HepG2 (cell line): ENCODE results near the gene L2HGDH. TPM values are rescaled to one million over a fixed set of nuclear protein-coding genes. Genes with fewer than 3 reads are reported as not detected.

ENCODE experiments used
- HNRNPUL1 ChIP-seq: fragments of 200-400 bp; formaldehyde crosslinking; IDR thresholded peaks from 2 replicates; pipeline ENCODE4 v1.6.1; 2017; ENCODE audit warnings: low read depth, mild to moderate bottlenecking, low read length, moderate library complexity
- HOXA3 ChIP-seq: sonication (generic); formaldehyde crosslinking; IDR thresholded peaks from 2 replicates; pipeline ENCODE4 v1.5.0; 2020; ENCODE audit warnings: missing genetic modification reagents
- IKZF1 ChIP-seq: fragments of 450-650 bp; IDR thresholded peaks from 2 replicates; pipeline ENCODE4 v1.7.1; 2016
- MTA1 ChIP-seq: sonication (generic); formaldehyde crosslinking; IDR thresholded peaks from 2 replicates; pipeline ENCODE4 v1.4.0; 2020; ENCODE audit warnings: missing genetic modification reagents, mild to moderate bottlenecking, borderline replicate concordance
- NFE2L1 ChIP-seq: sonication (generic); formaldehyde crosslinking; IDR thresholded peaks from 2 replicates; pipeline ENCODE4 v1.4.0; 2020; ENCODE audit warnings: missing genetic modification reagents, mild to moderate bottlenecking, borderline replicate concordance
- POLR2AphosphoS2 ChIP-seq: IDR thresholded peaks from 2 replicates; pipeline ENCODE4 v1.6.1; 2011; ENCODE audit warnings: low read depth, low read length, improper control_type of control experiment
- RARA ChIP-seq: IDR thresholded peaks from 2 replicates; pipeline ENCODE4 v1.6.1; 2016; ENCODE audit warnings: missing genetic modification reagents, missing compliant biosample characterization
- RARG ChIP-seq: sonication (generic); formaldehyde crosslinking; IDR thresholded peaks from 2 replicates; pipeline ENCODE4 v1.4.0; 2020; ENCODE audit warnings: low read depth, mild to moderate bottlenecking, missing genetic modification reagents
- RBAK ChIP-seq: sonication (generic); formaldehyde crosslinking; IDR thresholded peaks from 2 replicates; pipeline ENCODE4 v1.5.1; 2020; ENCODE audit warnings: mild to moderate bottlenecking, missing genetic modification reagents
- SATB2 ChIP-seq: sonication (generic); formaldehyde crosslinking; IDR thresholded peaks from 2 replicates; pipeline ENCODE4 v1.5.0; 2020; ENCODE audit warnings: missing genetic modification reagents
- TBL1XR1 ChIP-seq: fragments of 150-350 bp; IDR thresholded peaks from 2 replicates; pipeline ENCODE4 v1.6.1; 2014; ENCODE audit warnings: borderline replicate concordance, low read length; ENCODE audit not compliant: partially characterized antibody
- ZFX ChIP-seq: sonication (generic); formaldehyde crosslinking; IDR thresholded peaks from 2 replicates; pipeline ENCODE4 v1.4.0; 2020; ENCODE audit warnings: mild to moderate bottlenecking, low read depth, missing genetic modification reagents, moderate library complexity
- ZKSCAN5 ChIP-seq: sonication (generic); formaldehyde crosslinking; IDR thresholded peaks from 2 replicates; pipeline ENCODE4 v1.5.1; 2020; ENCODE audit warnings: mild to moderate bottlenecking, missing genetic modification reagents
- ZNF121 ChIP-seq: sonication (generic); formaldehyde crosslinking; IDR thresholded peaks from 2 replicates; pipeline ENCODE4 v1.5.0; 2020; ENCODE audit warnings: mild to moderate bottlenecking, missing genetic modification reagents
- ZNF484 ChIP-seq: sonication (generic); formaldehyde crosslinking; IDR thresholded peaks from 2 replicates; pipeline ENCODE4 v1.5.1; 2020; ENCODE audit warnings: mild to moderate bottlenecking, low read depth, missing genetic modification reagents, borderline replicate concordance
- ZNF510 ChIP-seq: sonication (generic); formaldehyde crosslinking; IDR thresholded peaks from 2 replicates; pipeline ENCODE4 v1.4.0; 2020; ENCODE audit warnings: low read depth, mild to moderate bottlenecking, missing genetic modification reagents
- ZNF552 ChIP-seq: sonication (generic); formaldehyde crosslinking; IDR thresholded peaks from 2 replicates; pipeline ENCODE4 v1.9.0; 2022; ENCODE audit warnings: missing genetic modification reagents, mild to moderate bottlenecking, borderline replicate concordance
- ZNF749 ChIP-seq: sonication (generic); formaldehyde crosslinking; IDR thresholded peaks from 2 replicates; pipeline ENCODE4 v1.8.0; 2022; ENCODE audit warnings: mild to moderate bottlenecking, missing genetic modification reagents, moderate library complexity, borderline replicate concordance
- ZNF782 ChIP-seq: sonication (generic); formaldehyde crosslinking; IDR thresholded peaks from 2 replicates; pipeline ENCODE4 v1.4.0; 2020; ENCODE audit warnings: missing genetic modification reagents, mild to moderate bottlenecking, borderline replicate concordance
- ZNF839 ChIP-seq: sonication (generic); formaldehyde crosslinking; IDR thresholded peaks from 2 replicates; pipeline ENCODE4 v1.4.0; 2020; ENCODE audit warnings: missing genetic modification reagents, mild to moderate bottlenecking, borderline replicate concordance
- ZNF891 ChIP-seq: sonication (generic); formaldehyde crosslinking; IDR thresholded peaks from 2 replicates; pipeline ENCODE4 v1.5.0; 2020; ENCODE audit warnings: mild to moderate bottlenecking, missing genetic modification reagents
- polyA plus RNA-seq, 8 experiments: library from polyadenylated mRNA; depleted of rRNA in 3 of 8; stranded (reverse) in 7 of 8; unstranded in 1 of 8; fragments of >200 nt; fragmentation: Illumina TruSeq in 4 of 8; extraction: Trizol in 4 of 8; gene quantifications; 2 replicates each; pipeline versions ENCODE4 v1.2.1 to v1.2.3, GENCODE V29; 2011 to 2016; ENCODE audit warnings: low read depth in 4 of 8, missing spikeins in 1 of 8, mixed read lengths in 1 of 8; ENCODE audit not compliant: insufficient read depth in 1 of 8
- total RNA-seq, 5 experiments: library from RNA; depleted of rRNA; stranded (reverse); fragments of >200 nt; fragmentation: Illumina TruSeq; extraction: Trizol; gene quantifications; 2 replicates each; pipeline ENCODE4 v1.2.3, GENCODE V29; 2016; ENCODE audit warnings: low read depth in 1 of 5
- TF ChIP-seq, protein P1 (sequence below): sonication (generic); formaldehyde crosslinking; conservative IDR thresholded peaks from 2 replicates; pipeline ENCODE4 v1.8.0; 2022; ENCODE audit warnings: low read depth, missing genetic modification reagents
- TF ChIP-seq, protein P2 (sequence below): sonication (generic); formaldehyde crosslinking; IDR thresholded peaks from 2 replicates; pipeline ENCODE4 v1.4.0; 2020; ENCODE audit warnings: mild to moderate bottlenecking, missing genetic modification reagents
- TF ChIP-seq, protein P3 (sequence below): sonication (generic); formaldehyde crosslinking; IDR thresholded peaks from 2 replicates; pipeline ENCODE4 v1.4.0; 2020; ENCODE audit warnings: missing genetic modification reagents, borderline replicate concordance

The L2HGDH gene
- total and polyA plus RNA-seq, 2 of the 13 experiments (the other 11 are each of a cell fraction or from before 2014, with no cell fraction given): 3.3 to 5.0 TPM

DNA sequence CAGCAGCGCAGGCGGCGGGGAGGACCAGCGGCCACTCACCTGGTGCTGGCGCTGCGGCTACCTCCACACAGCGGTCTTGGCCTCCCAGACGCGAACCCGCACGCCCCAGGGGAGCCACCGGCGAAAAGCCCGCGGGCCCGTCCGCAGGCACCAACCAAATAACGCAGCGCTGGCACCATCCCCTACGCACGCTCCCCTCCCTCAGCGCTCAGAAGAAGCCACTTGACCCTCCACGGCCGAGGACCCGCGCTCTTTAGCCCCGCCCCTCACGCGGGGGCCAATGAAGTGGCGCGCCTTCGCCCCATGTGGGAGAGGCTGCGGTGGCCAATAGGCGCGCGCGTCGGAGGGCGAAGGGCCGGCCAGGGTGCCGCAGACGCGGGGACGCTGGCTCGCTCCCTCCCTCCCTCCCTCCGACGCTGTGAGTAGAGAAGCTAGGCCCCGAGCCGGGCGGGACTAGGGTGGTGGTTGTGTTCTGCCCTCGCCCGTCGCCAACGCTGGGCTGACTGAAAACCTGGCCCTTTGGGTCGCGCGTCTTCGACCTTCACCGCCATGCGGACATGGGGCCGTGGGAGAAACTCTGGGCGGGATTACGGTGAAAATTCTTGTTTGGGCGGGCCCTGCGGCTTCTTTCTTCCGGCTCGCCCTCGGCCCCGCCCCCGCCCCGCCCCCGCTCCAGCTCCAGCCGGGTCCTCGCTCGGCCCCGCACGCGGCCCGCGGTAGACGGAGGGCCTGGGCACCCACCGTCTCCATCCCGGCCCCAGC, at the start of gene L2HGDH, which contains the start of gene DMAC2L (continued):
- TF ChIP-seq ZNF749 (CRISPR knock-in tag): peak; percentile 96
- no peak for TF ChIP-seq ZKSCAN5 (CRISPR knock-in tag)
- TF ChIP-seq, protein P1, sequence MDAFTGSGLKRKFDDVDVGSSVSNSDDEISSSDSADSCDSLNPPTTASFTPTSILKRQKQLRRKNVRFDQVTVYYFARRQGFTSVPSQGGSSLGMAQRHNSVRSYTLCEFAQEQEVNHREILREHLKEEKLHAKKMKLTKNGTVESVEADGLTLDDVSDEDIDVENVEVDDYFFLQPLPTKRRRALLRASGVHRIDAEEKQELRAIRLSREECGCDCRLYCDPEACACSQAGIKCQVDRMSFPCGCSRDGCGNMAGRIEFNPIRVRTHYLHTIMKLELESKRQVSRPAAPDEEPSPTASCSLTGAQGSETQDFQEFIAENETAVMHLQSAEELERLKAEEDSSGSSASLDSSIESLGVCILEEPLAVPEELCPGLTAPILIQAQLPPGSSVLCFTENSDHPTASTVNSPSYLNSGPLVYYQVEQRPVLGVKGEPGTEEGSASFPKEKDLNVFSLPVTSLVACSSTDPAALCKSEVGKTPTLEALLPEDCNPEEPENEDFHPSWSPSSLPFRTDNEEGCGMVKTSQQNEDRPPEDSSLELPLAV (CRISPR knock-in tag): no peak; the same call in 1 of the 2 replicates
- no peak for TF ChIP-seq TBL1XR1
- TF ChIP-seq HOXA3 (CRISPR knock-in tag): peak; percentile 65; the same call in 1 of the 2 replicates
- TF ChIP-seq RBAK (CRISPR knock-in tag): no peak
- no peak for TF ChIP-seq IKZF1
- peak; percentile 23; the same call in 1 of the 2 replicates for TF ChIP-seq RARA (CRISPR knock-in tag)
- TF ChIP-seq RARG (CRISPR knock-in tag): peak; percentile 69; the same call in 1 of the 2 replicates
- peak; percentile 77; the same call in 1 of the 2 replicates for TF ChIP-seq SATB2 (CRISPR knock-in tag)
- TF ChIP-seq MTA1 (CRISPR knock-in tag): no peak; the same call in 1 of the 2 replicates
- peak; percentile 91; the same call in 1 of the 2 replicates for TF ChIP-seq ZNF782 (CRISPR knock-in tag)
- 0 out of 2 replicates have a peak, but pooled peaks have one; percentile 30 for TF ChIP-seq NFE2L1 (CRISPR knock-in tag)
- peak; percentile 93 for TF ChIP-seq ZNF839 (CRISPR knock-in tag)
- peak; percentile 92 for TF ChIP-seq ZNF510 (CRISPR knock-in tag)
- no peak for TF ChIP-seq ZNF484
- TF ChIP-seq POLR2AphosphoS2: no peak
- 0 out of 2 replicates have a peak, but pooled peaks have one; percentile 40 for TF ChIP-seq ZNF121
- TF ChIP-seq, protein P2, sequence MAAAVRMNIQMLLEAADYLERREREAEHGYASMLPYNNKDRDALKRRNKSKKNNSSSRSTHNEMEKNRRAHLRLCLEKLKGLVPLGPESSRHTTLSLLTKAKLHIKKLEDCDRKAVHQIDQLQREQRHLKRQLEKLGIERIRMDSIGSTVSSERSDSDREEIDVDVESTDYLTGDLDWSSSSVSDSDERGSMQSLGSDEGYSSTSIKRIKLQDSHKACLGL (CRISPR knock-in tag): peak; percentile 87; the same call in 1 of the 2 replicates
- TF ChIP-seq HNRNPUL1: 0 out of 2 replicates have a peak, but pooled peaks have one; percentile 67
- TF ChIP-seq, protein P3, sequence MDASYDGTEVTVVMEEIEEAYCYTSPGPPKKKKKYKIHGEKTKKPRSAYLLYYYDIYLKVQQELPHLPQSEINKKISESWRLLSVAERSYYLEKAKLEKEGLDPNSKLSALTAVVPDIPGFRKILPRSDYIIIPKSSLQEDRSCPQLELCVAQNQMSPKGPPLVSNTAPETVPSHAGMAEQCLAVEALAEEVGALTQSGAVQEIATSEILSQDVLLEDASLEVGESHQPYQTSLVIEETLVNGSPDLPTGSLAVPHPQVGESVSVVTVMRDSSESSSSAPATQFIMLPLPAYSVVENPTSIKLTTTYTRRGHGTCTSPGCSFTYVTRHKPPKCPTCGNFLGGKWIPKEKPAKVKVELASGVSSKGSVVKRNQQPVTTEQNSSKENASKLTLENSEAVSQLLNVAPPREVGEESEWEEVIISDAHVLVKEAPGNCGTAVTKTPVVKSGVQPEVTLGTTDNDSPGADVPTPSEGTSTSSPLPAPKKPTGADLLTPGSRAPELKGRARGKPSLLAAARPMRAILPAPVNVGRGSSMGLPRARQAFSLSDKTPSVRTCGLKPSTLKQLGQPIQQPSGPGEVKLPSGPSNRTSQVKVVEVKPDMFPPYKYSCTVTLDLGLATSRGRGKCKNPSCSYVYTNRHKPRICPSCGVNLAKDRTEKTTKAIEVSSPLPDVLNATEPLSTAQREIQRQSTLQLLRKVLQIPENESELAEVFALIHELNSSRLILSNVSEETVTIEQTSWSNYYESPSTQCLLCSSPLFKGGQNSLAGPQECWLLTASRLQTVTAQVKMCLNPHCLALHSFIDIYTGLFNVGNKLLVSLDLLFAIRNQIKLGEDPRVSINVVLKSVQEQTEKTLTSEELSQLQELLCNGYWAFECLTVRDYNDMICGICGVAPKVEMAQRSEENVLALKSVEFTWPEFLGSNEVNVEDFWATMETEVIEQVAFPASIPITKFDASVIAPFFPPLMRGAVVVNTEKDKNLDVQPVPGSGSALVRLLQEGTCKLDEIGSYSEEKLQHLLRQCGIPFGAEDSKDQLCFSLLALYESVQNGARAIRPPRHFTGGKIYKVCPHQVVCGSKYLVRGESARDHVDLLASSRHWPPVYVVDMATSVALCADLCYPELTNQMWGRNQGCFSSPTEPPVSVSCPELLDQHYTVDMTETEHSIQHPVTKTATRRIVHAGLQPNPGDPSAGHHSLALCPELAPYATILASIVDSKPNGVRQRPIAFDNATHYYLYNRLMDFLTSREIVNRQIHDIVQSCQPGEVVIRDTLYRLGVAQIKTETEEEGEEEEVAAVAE: peak; percentile 49; the same call in 1 of the 2 replicates
- peak; percentile 96 for TF ChIP-seq ZNF891 (CRISPR knock-in tag)
- TF ChIP-seq ZFX (CRISPR knock-in tag): peak; percentile 96
- peak; percentile 82 for TF ChIP-seq ZNF552 (CRISPR knock-in tag)
